ENCODE data around the gene METRN. TPM values are rescaled to one million over a fixed set of nuclear protein-coding genes. Genes with fewer than 3 reads are reported as not detected.

Gene METRN
- total RNA-seq, 1 experiment from 2014 or later = 69.5 TPM

DNA sequence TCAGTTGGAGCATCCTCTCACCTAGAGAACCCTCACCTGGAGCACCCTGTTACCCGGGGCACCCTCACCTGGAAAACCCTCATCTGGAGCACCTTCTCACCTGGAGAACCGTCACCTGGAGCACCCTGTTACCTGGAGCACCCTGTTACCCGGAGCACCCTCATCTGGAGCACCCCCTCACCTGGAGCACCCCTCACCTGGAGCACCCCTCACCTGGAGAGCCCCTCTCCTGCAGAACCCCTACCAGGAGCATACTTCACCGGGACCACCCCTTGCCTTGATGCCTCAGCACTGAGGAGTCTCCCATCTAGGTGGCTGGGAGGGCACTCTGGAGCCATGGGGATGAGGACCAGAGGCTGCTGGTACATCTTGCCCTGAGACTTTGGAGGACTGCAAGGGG is 6.0 kb upstream of the METRN start:
- TF ChIP-seq, protein P1, sequence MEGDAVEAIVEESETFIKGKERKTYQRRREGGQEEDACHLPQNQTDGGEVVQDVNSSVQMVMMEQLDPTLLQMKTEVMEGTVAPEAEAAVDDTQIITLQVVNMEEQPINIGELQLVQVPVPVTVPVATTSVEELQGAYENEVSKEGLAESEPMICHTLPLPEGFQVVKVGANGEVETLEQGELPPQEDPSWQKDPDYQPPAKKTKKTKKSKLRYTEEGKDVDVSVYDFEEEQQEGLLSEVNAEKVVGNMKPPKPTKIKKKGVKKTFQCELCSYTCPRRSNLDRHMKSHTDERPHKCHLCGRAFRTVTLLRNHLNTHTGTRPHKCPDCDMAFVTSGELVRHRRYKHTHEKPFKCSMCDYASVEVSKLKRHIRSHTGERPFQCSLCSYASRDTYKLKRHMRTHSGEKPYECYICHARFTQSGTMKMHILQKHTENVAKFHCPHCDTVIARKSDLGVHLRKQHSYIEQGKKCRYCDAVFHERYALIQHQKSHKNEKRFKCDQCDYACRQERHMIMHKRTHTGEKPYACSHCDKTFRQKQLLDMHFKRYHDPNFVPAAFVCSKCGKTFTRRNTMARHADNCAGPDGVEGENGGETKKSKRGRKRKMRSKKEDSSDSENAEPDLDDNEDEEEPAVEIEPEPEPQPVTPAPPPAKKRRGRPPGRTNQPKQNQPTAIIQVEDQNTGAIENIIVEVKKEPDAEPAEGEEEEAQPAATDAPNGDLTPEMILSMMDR (IDR thresholded peaks at IDR 0.05; ENCODE audit: unreplicated experiment) = no peak
- CTCF ChIA-PET = interaction anchor here (0.5 to 3.9 kb wide), 6 partner anchors 11 to 397 kb away, joined by 3 to 34 read pairs (median 8); no protein-coding TSS in a partner anchor

DNA sequence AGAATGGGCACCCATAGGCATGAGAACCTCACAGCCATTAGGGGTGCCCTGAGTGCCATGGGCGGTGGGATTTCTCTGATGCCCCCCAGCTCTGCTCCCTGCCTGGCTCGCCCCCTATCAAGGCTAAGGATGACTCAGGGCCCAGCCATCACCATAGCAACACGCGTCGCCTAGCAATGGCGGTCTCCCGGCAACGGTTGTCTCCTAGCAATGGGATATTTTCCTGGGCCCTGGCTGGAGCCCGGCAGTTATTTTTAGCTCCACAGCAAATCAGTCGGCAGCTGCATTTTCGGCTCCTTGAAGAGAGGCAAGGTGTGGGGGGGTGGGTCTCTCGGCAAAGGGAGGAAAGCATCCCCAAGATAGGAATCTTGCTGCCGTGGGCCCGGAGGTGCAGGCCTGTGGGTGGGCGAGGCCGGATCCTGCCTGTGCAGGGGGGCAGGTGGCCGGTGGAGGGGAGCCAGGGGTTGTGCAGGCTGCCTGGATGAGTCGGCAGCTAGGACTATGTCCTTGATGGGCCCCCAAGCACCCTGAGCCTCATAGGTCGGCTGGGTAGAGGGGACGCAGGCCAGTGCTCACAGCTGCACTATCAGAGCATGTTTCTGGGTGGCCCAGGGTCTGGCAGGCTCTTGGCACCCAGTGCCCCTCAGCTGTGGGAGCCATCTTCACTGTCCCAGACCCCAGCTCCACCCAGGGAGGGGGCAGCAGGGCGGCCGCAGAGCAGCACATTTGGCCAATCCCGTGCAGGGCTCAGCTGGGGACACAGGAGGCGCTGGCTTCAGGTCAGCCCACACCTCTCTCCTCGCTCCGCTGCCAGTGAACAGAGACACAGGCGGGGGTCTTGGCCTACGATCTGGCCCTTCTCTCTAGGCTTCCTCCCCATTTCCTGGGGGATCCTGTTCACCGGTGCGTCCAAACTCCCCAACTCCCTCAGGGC is 5.1 kb upstream of the METRN start:
- POLR2A ChIA-PET = interaction anchor here (0.6 to 8.8 kb wide), 5 partner anchors 14 to 67 kb away, joined by 3 to 124 read pairs (median 3); partner anchors contain the start of genes ANTKMT, CCDC78, CIAO3 and HAGHL
- Mint-ChIP-seq H3K4me1 (ENCODE audit: insufficient read depth, unreplicated experiment) (peaks cover 24% of the 10 kb centered on the region), H3K4me3 (ENCODE audit: unreplicated experiment) (peak overlapping the region; percentile 46), H3K36me3 (ENCODE audit: insufficient read depth, unreplicated experiment) (peaks cover 4% of the 10 kb centered on the region), H3K27me3 (ENCODE audit: insufficient read depth, unreplicated experiment) (no peaks in the 10 kb centered on the region), H3K27ac (ENCODE audit: low read depth, unreplicated experiment) (peak overlapping the region; percentile 5), H3K9me3 (ENCODE audit: unreplicated experiment) (no peaks in the 10 kb centered on the region)
- intact Hi-C loops (cut with micrococcal nuclease) = loop anchor here (2.0 kb wide), 1 partner anchor 345 kb away; no protein-coding TSS in a partner anchor
- BruUV-seq (replicated peaks) = no TSS peak
- TF ChIP-seq, protein P1 (IDR thresholded peaks at IDR 0.05; ENCODE audit: unreplicated experiment) = no peak
- no peak for DNase-seq (ENCODE audit: unreplicated experiment)
- CTCF ChIA-PET = interaction anchor here (0.5 to 3.9 kb wide), 9 partner anchors 10 to 347 kb away, joined by 3 to 34 read pairs (median 4); partner anchors contain the start of genes CHTF18 and RPUSD1

More for the DNA sequence above, 6.0 kb upstream of the METRN start:
- Mint-ChIP-seq H3K4me3 (ENCODE audit: unreplicated experiment) (peak overlapping the region; percentile 16), H3K36me3 (ENCODE audit: insufficient read depth, unreplicated experiment) (peaks cover 4% of the 10 kb centered on the region), H3K4me1 (ENCODE audit: insufficient read depth, unreplicated experiment) (peaks cover 24% of the 10 kb centered on the region), H3K9me3 (ENCODE audit: unreplicated experiment) (no peaks in the 10 kb centered on the region), H3K27me3 (ENCODE audit: insufficient read depth, unreplicated experiment) (no peaks in the 10 kb centered on the region), H3K27ac (ENCODE audit: low read depth, unreplicated experiment) (no peak overlapping the region)
- DNase-seq (ENCODE audit: unreplicated experiment) = no peak
- no TSS peak for BruUV-seq (replicated peaks)
- intact Hi-C loops (cut with micrococcal nuclease) = no loop called here
- POLR2A ChIA-PET = interaction anchor here (1.0 to 8.8 kb wide), 7 partner anchors 11 to 41 kb away, joined by 3 to 124 read pairs (median 8); partner anchors contain the start of genes ANTKMT, CCDC78, CIAO3 and HAGHL

DNA sequence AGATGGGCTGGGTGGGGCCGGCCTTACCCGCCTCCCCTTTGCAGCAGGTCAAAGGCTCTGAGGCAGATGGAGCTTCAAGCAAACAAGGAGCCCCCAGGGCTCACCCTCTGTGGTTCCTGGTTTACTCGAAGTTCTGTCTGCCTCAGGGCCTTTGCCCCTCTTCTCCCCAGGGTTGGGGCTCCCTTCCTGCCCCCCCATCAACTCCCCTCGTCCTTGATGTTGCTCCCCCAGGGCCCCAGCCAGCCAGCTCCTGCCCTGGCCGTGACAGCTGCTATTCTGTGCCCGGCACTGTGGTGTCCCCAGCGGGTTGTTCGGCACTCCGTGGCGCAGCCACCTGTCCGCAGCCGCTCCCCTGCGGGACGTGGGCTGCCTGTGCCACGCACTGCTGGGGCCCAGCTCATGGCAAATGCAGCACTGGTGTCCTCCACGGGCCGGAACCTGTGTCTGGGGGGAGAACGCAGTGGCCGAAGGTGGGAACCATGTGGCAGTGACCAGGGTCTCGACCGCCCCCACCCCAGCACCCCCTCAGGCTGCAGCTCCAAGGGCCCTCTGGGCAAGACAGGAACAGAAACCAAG is 4.3 kb upstream of the METRN start:
- no peak for DNase-seq (ENCODE audit: unreplicated experiment)
- no TSS peak for BruUV-seq (replicated peaks)
- Mint-ChIP-seq H3K9me3 (ENCODE audit: unreplicated experiment) (no peaks in the 10 kb centered on the region), H3K36me3 (ENCODE audit: insufficient read depth, unreplicated experiment) (peaks cover 4% of the 10 kb centered on the region), H3K27me3 (ENCODE audit: insufficient read depth, unreplicated experiment) (no peaks in the 10 kb centered on the region), H3K27ac (ENCODE audit: low read depth, unreplicated experiment) (peak overlapping the region; percentile 31), H3K4me3 (ENCODE audit: unreplicated experiment) (peak overlapping the region; percentile 46), H3K4me1 (ENCODE audit: insufficient read depth, unreplicated experiment) (peaks cover 24% of the 10 kb centered on the region)
- ChIA-PET CTCF (interaction anchor here (0.6 to 3.9 kb wide), 10 partner anchors 9 to 1353 kb away, joined by 3 to 34 read pairs (median 3); partner anchors contain the start of genes CHTF18 and RPUSD1), POLR2A (interaction anchor here (0.6 to 8.8 kb wide), 4 partner anchors 14 to 75 kb away, joined by 3 to 124 read pairs (median 6); partner anchors contain the start of genes ANTKMT, CCDC78, CIAO3 and HAGHL)
- intact Hi-C loops (cut with micrococcal nuclease) = loop anchor here (2.0 kb wide), 1 partner anchor 344 kb away; no protein-coding TSS in a partner anchor
- TF ChIP-seq, protein P1 (IDR thresholded peaks at IDR 0.05; ENCODE audit: unreplicated experiment) = no peak
